Ishikawa (cell line): Measurements from ENCODE around the gene LENEP.

Experiments used
- CEBPB ChIP-seq: IDR thresholded peaks from 2 replicates; pipeline ENCODE4 v1.6.1; 2012
- EP300 ChIP-seq: IDR thresholded peaks from 2 replicates; pipeline ENCODE4 v1.6.1; 2012; ENCODE audit warnings: borderline replicate concordance
- FOXM1 ChIP-seq: IDR thresholded peaks from 2 replicates; pipeline ENCODE4 v1.6.1; 2012; ENCODE audit warnings: low read depth, borderline replicate concordance
- NFIC ChIP-seq: IDR thresholded peaks from 2 replicates; pipeline ENCODE4 v1.6.1; 2012
- TAF1 ChIP-seq: IDR thresholded peaks from 2 replicates; pipeline ENCODE4 v1.6.1; 2012; ENCODE audit warnings: low read depth, mild to moderate bottlenecking
- TF ChIP-seq, protein P1 (sequence below): IDR thresholded peaks from 2 replicates; pipeline ENCODE4 v1.6.1; 2012
- TF ChIP-seq, protein P2 (sequence below): IDR thresholded peaks from 2 replicates; pipeline ENCODE4 v1.6.1; 2012

DNA sequence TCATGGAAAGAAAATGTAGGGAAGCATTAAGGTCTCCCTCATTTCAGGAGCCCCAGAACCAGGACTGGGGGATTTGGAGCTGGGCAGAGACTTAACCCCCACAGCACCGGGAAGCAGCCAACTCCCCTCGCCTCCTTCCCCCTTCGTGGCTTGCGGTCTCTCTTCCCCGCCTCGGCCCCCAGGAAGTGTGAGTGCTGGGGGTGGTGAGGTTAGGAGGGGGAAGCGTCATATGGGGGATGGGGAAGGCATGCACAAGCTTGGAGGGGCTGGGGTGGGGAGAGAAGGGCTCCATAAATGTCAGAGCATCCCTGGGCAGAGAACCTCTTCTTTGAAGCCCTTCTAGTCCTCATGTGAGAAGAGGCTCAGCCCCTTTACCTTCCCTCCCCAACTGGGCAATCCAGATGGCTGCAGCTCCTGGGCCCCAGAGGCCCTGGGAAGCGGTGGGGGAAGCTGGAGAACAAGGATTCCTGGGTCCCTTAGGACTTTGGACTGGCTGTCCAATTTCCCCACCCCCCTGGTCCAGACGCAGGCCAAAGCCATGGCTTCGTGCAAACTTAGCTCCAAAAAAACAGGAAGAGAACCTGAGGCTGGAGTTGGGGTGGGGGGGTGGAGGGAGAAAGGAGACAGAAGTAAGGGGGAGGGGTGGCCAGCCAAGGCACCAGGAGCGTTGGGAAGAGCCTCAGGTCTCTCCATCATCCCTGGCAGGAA, 17.0 kb downstream of the LENEP start:
- TF ChIP-seq TAF1 (no peak), FOXM1 (no peak), CEBPB (no peak), NFIC (no peak), EP300 (no peak)
- TF ChIP-seq, protein P1, sequence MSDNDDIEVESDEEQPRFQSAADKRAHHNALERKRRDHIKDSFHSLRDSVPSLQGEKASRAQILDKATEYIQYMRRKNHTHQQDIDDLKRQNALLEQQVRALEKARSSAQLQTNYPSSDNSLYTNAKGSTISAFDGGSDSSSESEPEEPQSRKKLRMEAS: no peak
- TF ChIP-seq, protein P2, sequence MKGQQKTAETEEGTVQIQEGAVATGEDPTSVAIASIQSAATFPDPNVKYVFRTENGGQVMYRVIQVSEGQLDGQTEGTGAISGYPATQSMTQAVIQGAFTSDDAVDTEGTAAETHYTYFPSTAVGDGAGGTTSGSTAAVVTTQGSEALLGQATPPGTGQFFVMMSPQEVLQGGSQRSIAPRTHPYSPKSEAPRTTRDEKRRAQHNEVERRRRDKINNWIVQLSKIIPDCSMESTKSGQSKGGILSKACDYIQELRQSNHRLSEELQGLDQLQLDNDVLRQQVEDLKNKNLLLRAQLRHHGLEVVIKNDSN: no peak
